Body of pancreas (tissue), 4 donors: ENCODE measurements around the gene NAT8L.

Experiments
- CTCF ChIP-seq, 7 experiments: fragments of 450-650 bp in 4 of 7; fragments of 200-600 bp in 3 of 7; sonication (generic) in 3 of 7; IDR thresholded peaks; one replicate each; pipeline ENCODE4 v1.5.1; 2016 to 2019; ENCODE audit warnings: antibody characterized with exemption in 7 of 7
- POLR2A ChIP-seq, 3 donors: fragments of 450-650 bp; IDR thresholded peaks; one replicate each; pipeline ENCODE4 v1.6.1; 2016; ENCODE audit warnings: antibody characterized with exemption in 3 of 3, mild to moderate bottlenecking in 2 of 3

GRCh38 chr4:2049381-2049780, 9.7 kb upstream of the NAT8L start:
- TF ChIP-seq POLR2A (IDR thresholded peaks at IDR 0.05) (no peak), CTCF (IDR thresholded peaks at IDR 0.05) (no peak)
